Transverse colon (tissue), 4 donors: ENCODE results near the gene PDE1C. TPM values are rescaled to one million over a fixed set of nuclear protein-coding genes. Genes with fewer than 3 reads are reported as not detected.

Experiments
- DNase-seq: peaks from one replicate; pipeline ENCODE4 v3.0.0-alpha.2; 2019
- H3K27ac ChIP-seq, 4 donors: fragments of 200-600 bp; sonication (generic); 2 replicates each; pipeline ENCODE4 v1.5.1; 2016 to 2018; ENCODE audit warnings: inconsistent platforms in 4 of 4
- H3K27me3 ChIP-seq: fragments of 200-600 bp; sonication (generic); 2 replicates; pipeline ENCODE4 v1.5.1; 2017; ENCODE audit warnings: inconsistent platforms
- H3K36me3 ChIP-seq, 4 donors: fragments of 200-600 bp; sonication (generic); 2 replicates each; pipeline ENCODE4 v1.5.1; 2017 to 2019; ENCODE audit warnings: inconsistent platforms in 4 of 4
- H3K4me1 ChIP-seq, 4 donors: fragments of 200-600 bp; sonication (generic); 2 replicates each; pipeline ENCODE4 v1.5.1; 2017 to 2020; ENCODE audit warnings: inconsistent platforms in 4 of 4
- H3K4me3 ChIP-seq, 4 donors: fragments of 200-600 bp; sonication (generic); 1 replicate in 1 of 4; 2 replicates in 3 of 4; pipeline versions ENCODE4 v1.5.1 to v1.6.1; 2017 to 2019; ENCODE audit warnings: inconsistent platforms in 4 of 4
- H3K9me3 ChIP-seq, 2 donors: fragments of 200-600 bp; sonication (generic); 2 replicates each; pipeline ENCODE4 v1.5.1; 2017 to 2019; ENCODE audit warnings: inconsistent platforms in 2 of 2
- EP300 ChIP-seq: sonication (generic); formaldehyde crosslinking; IDR thresholded peaks from one replicate; pipeline ENCODE4 v1.6.1; 2017; ENCODE audit warnings: antibody characterized with exemption, low read depth
- POLR2A ChIP-seq: fragments of 450-650 bp; IDR thresholded peaks from one replicate; pipeline ENCODE4 v1.6.1; 2016; ENCODE audit warnings: antibody characterized with exemption, mild to moderate bottlenecking, moderate library complexity
- POLR2AphosphoS5 ChIP-seq, 3 donors: sonication (generic); formaldehyde crosslinking; IDR thresholded peaks; one replicate each; pipeline ENCODE4 v1.6.1; 2016; ENCODE audit warnings: antibody characterized with exemption in 3 of 3
- WGBS, 2 donors: methylation state at CpG; one replicate each; pipeline ENCODE4 v1.1.5; 2018; ENCODE audit warnings: low coverage in 1 of 2; 5-methylcytosine and 5-hydroxymethylcytosine counted together
- in situ Hi-C, 4 donors: fragments of 200-750 bp; cut with MboI; loops; one replicate each; pipeline versions ENCODE4 v1.15.0 to v1.15.1; 2017; ENCODE audit warnings: low sequenced_read_pairs in 3 of 4, low pct_ligation_motif_present in 1 of 4, low pct_unique_long_range_greater_than_20kb in 1 of 4
- intact Hi-C: fragments of 100-400 bp; cut with DNase I; formaldehyde crosslinking; loops from one replicate; pipeline ENCODE4 v1.15.1; 2023; ENCODE audit warnings: low total_unique reads
- total RNA-seq, 4 donors: library from RNA; depleted of rRNA; stranded (reverse); fragments of >200 nt; gene quantifications; one replicate each; pipeline ENCODE4 v1.1.0, GENCODE V29; 2016
- TF ChIP-seq, protein P1 (sequence below), 5 experiments: fragments of 200-600 bp in 3 of 5; fragments of 450-650 bp in 2 of 5; sonication (generic) in 3 of 5; IDR thresholded peaks; 1 replicate in 2 of 5; 2 replicates in 3 of 5; pipeline ENCODE4 v1.5.1; 2016 to 2017; ENCODE audit warnings: antibody characterized with exemption in 5 of 5, inconsistent platforms in 3 of 5, mild to moderate bottlenecking in 2 of 5, moderate library complexity in 1 of 5

Gene PDE1C
- total RNA-seq, 4 donors from 2014 or later: 1.5 to 8.4 (median 2.9) TPM

DNA sequence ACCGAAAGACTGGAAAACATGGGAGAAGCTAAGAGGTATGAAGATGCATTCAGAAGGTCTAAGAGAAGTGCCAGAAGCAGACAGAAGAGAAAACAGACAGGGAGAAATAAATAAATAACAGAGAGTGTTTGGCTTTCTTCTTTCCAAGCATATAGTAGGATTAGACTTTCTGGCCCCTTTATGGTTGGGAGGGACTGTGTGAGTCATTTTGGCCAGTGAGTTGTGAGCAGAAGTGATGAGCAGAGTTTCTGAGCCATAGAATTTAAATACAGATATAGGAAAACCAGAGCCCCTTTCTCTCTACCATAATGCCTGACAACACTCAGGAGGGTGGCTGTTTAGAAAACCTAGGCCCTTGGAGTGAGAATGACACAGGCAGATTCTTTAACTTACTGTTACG is 212.2 kb downstream of the PDE1C start:
- H3K27ac ChIP-seq: no peak overlapping the region
- no peak for TF ChIP-seq POLR2A
- H3K9me3 ChIP-seq: no peaks in the 10 kb centered on the region
- no peak overlapping the region for H3K4me3 ChIP-seq
- H3K4me1 ChIP-seq: no peaks in the 10 kb centered on the region
- in situ Hi-C loops (no loop called here), intact Hi-C loops (no loop called here)
- H3K36me3 ChIP-seq: no peaks in the 10 kb centered on the region
- no peak for DNase-seq
- 89 to 96% methylated on average over 2 of the region's 2 CpGs for WGBS, 2 donors
- no peaks in the 10 kb centered on the region for H3K27me3 ChIP-seq

DNA sequence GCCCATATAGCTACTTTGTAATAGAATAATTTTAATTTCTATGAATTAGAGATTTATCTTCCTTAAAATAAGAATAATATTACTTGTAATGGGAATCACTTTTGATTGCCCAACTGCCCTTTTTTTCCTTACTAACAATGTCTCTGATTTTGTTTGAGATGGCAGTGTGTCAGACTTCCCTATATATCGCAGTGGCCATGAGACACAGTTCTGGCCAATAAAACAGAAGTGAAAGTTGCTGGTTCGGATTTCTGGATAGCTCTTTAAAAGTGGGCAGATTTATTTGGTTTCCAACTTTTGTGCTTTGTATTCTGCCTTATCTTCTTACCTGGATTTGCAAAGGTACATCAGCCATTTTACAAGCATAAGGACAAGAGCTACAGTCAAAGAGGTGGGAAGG is 213.0 kb downstream of the PDE1C start:
- H3K36me3 ChIP-seq: no peaks in the 10 kb centered on the region
- no peaks in the 10 kb centered on the region for H3K9me3 ChIP-seq
- no peak overlapping the region for H3K27ac ChIP-seq
- in situ Hi-C loops (no loop called here), intact Hi-C loops (no loop called here)
- no peaks in the 10 kb centered on the region for H3K27me3 ChIP-seq
- H3K4me1 ChIP-seq: no peaks in the 10 kb centered on the region
- TF ChIP-seq POLR2AphosphoS5 (IDR thresholded peaks at IDR 0.05): no peak
- TF ChIP-seq EP300: no peak
- TF ChIP-seq, protein P1, sequence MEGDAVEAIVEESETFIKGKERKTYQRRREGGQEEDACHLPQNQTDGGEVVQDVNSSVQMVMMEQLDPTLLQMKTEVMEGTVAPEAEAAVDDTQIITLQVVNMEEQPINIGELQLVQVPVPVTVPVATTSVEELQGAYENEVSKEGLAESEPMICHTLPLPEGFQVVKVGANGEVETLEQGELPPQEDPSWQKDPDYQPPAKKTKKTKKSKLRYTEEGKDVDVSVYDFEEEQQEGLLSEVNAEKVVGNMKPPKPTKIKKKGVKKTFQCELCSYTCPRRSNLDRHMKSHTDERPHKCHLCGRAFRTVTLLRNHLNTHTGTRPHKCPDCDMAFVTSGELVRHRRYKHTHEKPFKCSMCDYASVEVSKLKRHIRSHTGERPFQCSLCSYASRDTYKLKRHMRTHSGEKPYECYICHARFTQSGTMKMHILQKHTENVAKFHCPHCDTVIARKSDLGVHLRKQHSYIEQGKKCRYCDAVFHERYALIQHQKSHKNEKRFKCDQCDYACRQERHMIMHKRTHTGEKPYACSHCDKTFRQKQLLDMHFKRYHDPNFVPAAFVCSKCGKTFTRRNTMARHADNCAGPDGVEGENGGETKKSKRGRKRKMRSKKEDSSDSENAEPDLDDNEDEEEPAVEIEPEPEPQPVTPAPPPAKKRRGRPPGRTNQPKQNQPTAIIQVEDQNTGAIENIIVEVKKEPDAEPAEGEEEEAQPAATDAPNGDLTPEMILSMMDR (IDR thresholded peaks at IDR 0.05): no peak
- no peak for TF ChIP-seq POLR2A
- no peak overlapping the region for H3K4me3 ChIP-seq
- 36 to 55% methylated on average over 2 of the region's 2 CpGs for WGBS, 2 donors
- no peak for DNase-seq

- in situ Hi-C loops: no loop called here
- Histone ChIP-seq H3K27ac (no peak overlapping the region), H3K27me3 (no peaks in the 10 kb centered on the region), H3K4me1 (no peaks in the 10 kb centered on the region), H3K36me3 (no peaks in the 10 kb centered on the region), H3K4me3 (no peak overlapping the region), H3K9me3 (no peaks in the 10 kb centered on the region)
- intact Hi-C loops: no loop called here
- no peak for TF ChIP-seq EP300
- TF ChIP-seq POLR2A: no peak
- TF ChIP-seq POLR2AphosphoS5 (IDR thresholded peaks at IDR 0.05): no peak
- TF ChIP-seq, protein P1 (IDR thresholded peaks at IDR 0.05): no peak
- WGBS, 2 donors: 65 to 68% methylated on average over 4 of the region's 4 CpGs
- no peak for DNase-seq
Measured at GRCh38 chr7:31856337-31856736, 213.9 kb downstream of the PDE1C start.

DNA sequence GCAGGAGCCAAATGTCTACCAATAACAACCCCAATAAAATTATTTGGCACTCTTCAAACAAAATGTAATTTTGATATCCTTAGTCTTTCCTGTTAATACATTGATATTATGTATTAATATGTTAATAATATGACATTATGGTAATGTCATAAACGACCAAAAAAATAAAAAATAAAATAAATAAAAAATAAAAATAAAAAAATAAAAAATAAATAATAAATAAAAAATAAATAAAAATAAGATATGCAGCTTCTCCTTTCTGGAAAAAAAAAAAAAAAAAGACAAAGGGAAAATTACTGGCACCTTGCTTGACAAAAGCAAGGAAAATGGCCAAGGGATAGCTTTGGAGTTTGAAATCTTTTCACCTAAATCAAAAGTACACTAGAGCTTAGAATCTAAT is 214.7 kb downstream of the PDE1C start:
- H3K4me3 ChIP-seq: no peak overlapping the region
- H3K9me3 ChIP-seq: no peaks in the 10 kb centered on the region
- 63 to 80% methylated on average over 1 of the region's 1 CpG for WGBS, 2 donors
- no peaks in the 10 kb centered on the region for H3K36me3 ChIP-seq
- in situ Hi-C loops (no loop called here), intact Hi-C loops (no loop called here)
- DNase-seq: no peak
- no peaks in the 10 kb centered on the region for H3K4me1 ChIP-seq
- H3K27me3 ChIP-seq: no peaks in the 10 kb centered on the region
- H3K27ac ChIP-seq: no peak overlapping the region
- no peak for TF ChIP-seq POLR2AphosphoS5 (IDR thresholded peaks at IDR 0.05)
- no peak for TF ChIP-seq POLR2A
- TF ChIP-seq EP300: no peak
- TF ChIP-seq, protein P1 (IDR thresholded peaks at IDR 0.05): no peak

DNA sequence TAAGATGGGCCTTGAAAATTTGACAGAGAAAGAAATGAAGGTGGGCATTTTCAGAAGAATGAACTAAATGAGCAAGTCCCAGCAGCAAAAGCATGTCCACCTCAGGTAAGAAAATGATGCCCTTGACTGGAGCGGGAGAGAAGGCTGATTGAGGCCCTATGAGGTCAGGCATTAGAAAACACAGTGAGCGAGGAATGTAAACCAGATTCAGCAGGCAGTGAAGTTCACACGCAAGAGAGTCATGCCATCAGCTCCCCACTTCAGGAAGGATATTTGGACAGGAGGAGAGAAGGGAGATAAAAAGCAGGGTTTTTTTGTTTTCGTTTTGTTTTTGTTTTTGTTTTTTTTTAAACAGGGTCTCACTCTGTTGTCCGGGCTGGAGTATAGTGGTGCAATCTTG is 216.8 kb downstream of the PDE1C start:
- TF ChIP-seq EP300 (no peak), POLR2A (no peak), POLR2AphosphoS5 (IDR thresholded peaks at IDR 0.05) (no peak)
- TF ChIP-seq, protein P1 (IDR thresholded peaks at IDR 0.05): no peak
- Histone ChIP-seq H3K36me3 (no peaks in the 10 kb centered on the region), H3K4me3 (no peak overlapping the region), H3K4me1 (no peaks in the 10 kb centered on the region), H3K27me3 (no peaks in the 10 kb centered on the region), H3K9me3 (no peaks in the 10 kb centered on the region), H3K27ac (no peak overlapping the region)
- intact Hi-C loops (no loop called here), in situ Hi-C loops (no loop called here)
- no peak for DNase-seq
- 75 to 78% methylated on average over 5 of the region's 5 CpGs for WGBS, 2 donors
